Fibroblast of lung (primary cell): ENCODE data around the gene C1QTNF8.

Experiments used
- CTCF ChIP-seq, 2 donors: IDR thresholded peaks in 1 of 2; conservative IDR thresholded peaks in 1 of 2; 1 replicate in 1 of 2; 2 replicates in 1 of 2; pipeline ENCODE4 v1.5.1; 2011 to 2012; ENCODE audit warnings: low read length in 2 of 2, control low read depth in 1 of 2, inconsistent platforms in 1 of 2, low read depth in 1 of 2, mild to moderate bottlenecking in 1 of 2
- EZH2 ChIP-seq: IDR thresholded peaks from 2 replicates; pipeline ENCODE4 v1.5.1; 2012; ENCODE audit warnings: low read length, control low read depth, mild to moderate bottlenecking; ENCODE audit errors: missing control alignments

GRCh38 chr16:1045310-1045992 lies 50.6 kb downstream of the C1QTNF8 start:
- TF ChIP-seq CTCF (conservative IDR thresholded peaks at IDR 0.05 in 1 of 2, IDR thresholded peaks at IDR 0.05 in 1 of 2; ENCODE audit: low read depth in 1 of 2, low read length in 2 of 2) = no peak
- TF ChIP-seq EZH2 = peak; percentile 20
